HepG2 (cell line): ENCODE results near the gene FOSB. TPM values are rescaled to one million over a fixed set of nuclear protein-coding genes. Genes with fewer than 3 reads are reported as not detected.

Experiments
- ATAC-seq: fragments of 200-7000 bp; cut with Tn5 transposase; 3 replicates; pipeline ENCODE4 v1.9.1; 2020; ENCODE audit warnings: mild to moderate bottlenecking, moderate library complexity
- BruUV-seq: library from RNA; stranded (reverse); fragments of 400-500 nt; replicated peaks from 2 replicates; lab custom pipeline; 2021; lab: Mats Ljungman, UMichigan
- CTCF ChIA-PET: fragments of 300-600 bp; formaldehyde crosslinking; extraction: SDS; loops from one replicate; lab custom pipeline; 2021; ENCODE audit warnings: low total read pairs, inconsistent platforms, low intra/inter-chr PET ratio; lab: Yijun Ruan, JAX
- POLR2A ChIA-PET: fragments of 350-600 bp; sonication (Branson Sonifier 250); formaldehyde crosslinking; loops from one replicate; lab custom pipeline; 2020; ENCODE audit warnings: antibody characterized with exemption, inconsistent platforms; lab: Yijun Ruan, JAX
- DNase-seq: peaks from one replicate; pipeline ENCODE4 v3.0.0-alpha.2; 2015; ENCODE audit warnings: low spot score
- FAIRE-seq: peaks from 3 replicates; lab custom pipeline; 2011; peaks lifted over from hg19 to GRCh38; lab: Jason Lieb, UNC
- H2AFZ ChIP-seq: one replicate; pipeline ENCODE4 v1.6.1; 2011; ENCODE audit warnings: low read length, inconsistent platforms
- H3K27ac ChIP-seq: fragments of 300-600 bp; 3 replicates; pipeline ENCODE4 v1.8.0; 2011; ENCODE audit warnings: mixed run types, mild to moderate bottlenecking, mixed read lengths, low read length, inconsistent platforms; ENCODE audit not compliant: insufficient read depth; ENCODE audit errors: extremely low read length
- H3K27me3 ChIP-seq, 2 experiments: fragments of 200-600 bp in 1 of 2; 2 replicates in 1 of 2; 3 replicates in 1 of 2; pipeline versions ENCODE4 v1.6.0 to v1.8.0; 2011; ENCODE audit warnings: low read length in 2 of 2, mild to moderate bottlenecking in 2 of 2, moderate library complexity in 2 of 2, inconsistent platforms in 1 of 2; ENCODE audit not compliant: insufficient read depth in 2 of 2, control insufficient read depth in 1 of 2
- H3K36me3 ChIP-seq, 2 experiments: fragments of 200-600 bp in 1 of 2; replicated peaks in 1 of 2; 2 replicates in 1 of 2; 3 replicates in 1 of 2; pipeline versions ENCODE4 v1.5.1 to v1.8.0; 2011; ENCODE audit warnings: low read length in 2 of 2, inconsistent platforms in 1 of 2; ENCODE audit not compliant: insufficient read depth in 2 of 2, control insufficient read depth in 1 of 2
- H3K4me1 ChIP-seq: 2 replicates; pipeline ENCODE4 v1.5.1; 2012; ENCODE audit warnings: low read length, inconsistent platforms; ENCODE audit not compliant: insufficient read depth
- H3K4me2 ChIP-seq: 2 replicates; pipeline ENCODE4 v1.6.0; 2011; ENCODE audit warnings: low read depth, low read length, inconsistent platforms
- H3K4me3 ChIP-seq, 3 experiments: fragments of 200-600 bp in 1 of 3; sonication (generic), shearing (Covaris generic) in 1 of 3; replicated peaks in 1 of 3; 2 replicates each; pipeline ENCODE4 v1.5.1; 2011 to 2016; ENCODE audit warnings: low read length in 3 of 3, inconsistent platforms in 2 of 3, low read depth in 2 of 3, mild to moderate bottlenecking in 2 of 3, control low read depth in 1 of 3, mixed read lengths in 1 of 3; ENCODE audit not compliant: insufficient read depth in 1 of 3
- H3K79me2 ChIP-seq: one replicate; pipeline ENCODE4 v1.6.1; 2011; ENCODE audit warnings: low read length, inconsistent platforms; ENCODE audit not compliant: insufficient read depth
- H3K9ac ChIP-seq: 2 replicates; pipeline ENCODE4 v1.6.0; 2011; ENCODE audit warnings: mild to moderate bottlenecking, low read depth, low read length, inconsistent platforms; ENCODE audit not compliant: insufficient read depth
- H3K9me3 ChIP-seq: 2 replicates; pipeline ENCODE4 v1.5.1; 2012; ENCODE audit warnings: mild to moderate bottlenecking, low read length
- H4K20me1 ChIP-seq: 2 replicates; pipeline ENCODE4 v1.6.0; 2011; ENCODE audit warnings: inconsistent platforms, mild to moderate bottlenecking, low read length, moderate library complexity; ENCODE audit not compliant: insufficient read depth
- ARNT ChIP-seq: fragments of 450-650 bp; IDR thresholded peaks from 2 replicates; pipeline ENCODE4 v1.6.1; 2017
- HOXA5 ChIP-seq: sonication (generic); formaldehyde crosslinking; IDR thresholded peaks from 2 replicates; pipeline ENCODE4 v1.4.0; 2020; ENCODE audit warnings: missing genetic modification reagents
- RARG ChIP-seq: sonication (generic); formaldehyde crosslinking; IDR thresholded peaks from 2 replicates; pipeline ENCODE4 v1.4.0; 2020; ENCODE audit warnings: low read depth, mild to moderate bottlenecking, missing genetic modification reagents
- SATB2 ChIP-seq: sonication (generic); formaldehyde crosslinking; IDR thresholded peaks from 2 replicates; pipeline ENCODE4 v1.5.0; 2020; ENCODE audit warnings: missing genetic modification reagents
- TBL1XR1 ChIP-seq: fragments of 150-350 bp; IDR thresholded peaks from 2 replicates; pipeline ENCODE4 v1.6.1; 2014; ENCODE audit warnings: borderline replicate concordance, low read length; ENCODE audit not compliant: partially characterized antibody
- TCF7 ChIP-seq: sonication (generic); IDR thresholded peaks from 2 replicates; pipeline ENCODE4 v1.6.1; 2016; ENCODE audit warnings: antibody characterized with exemption, low read depth
- TEAD3 ChIP-seq: optimal IDR thresholded peaks from 2 replicates; pipeline ENCODE3; 2016; ENCODE audit warnings: borderline replicate concordance
- ZNF670 ChIP-seq: sonication (generic); formaldehyde crosslinking; IDR thresholded peaks from 2 replicates; pipeline ENCODE4 v1.8.0; 2022; ENCODE audit warnings: mild to moderate bottlenecking, missing genetic modification reagents, borderline replicate concordance
- ZNF737 ChIP-seq: sonication (generic); formaldehyde crosslinking; IDR thresholded peaks from 2 replicates; pipeline ENCODE4 v1.5.0; 2020; ENCODE audit warnings: missing genetic modification reagents, mild to moderate bottlenecking, borderline replicate concordance
- ZNF879 ChIP-seq: sonication (generic); formaldehyde crosslinking; IDR thresholded peaks from 2 replicates; pipeline ENCODE4 v1.8.1; 2023; ENCODE audit warnings: missing genetic modification reagents
- ZSCAN22 ChIP-seq: sonication (generic); formaldehyde crosslinking; IDR thresholded peaks from 2 replicates; pipeline ENCODE4 v1.4.0; 2020; ENCODE audit warnings: mild to moderate bottlenecking, missing genetic modification reagents
- WGBS: methylation state at CpG from one replicate; pipeline ENCODE4 v1.1.6; 2017; ENCODE audit warnings: low lambda C conversion rate; 5-methylcytosine and 5-hydroxymethylcytosine counted together
- in situ Hi-C: cut with HindIII; loops from 2 replicates; pipeline ENCODE4 v1.10.0; 2017; ENCODE audit warnings: low pct_unique_long_range_greater_than_20kb; ENCODE audit not compliant: extremely low pct_ligation_motif_present
- intact Hi-C: fragments of 100-400 bp; cut with micrococcal nuclease; formaldehyde crosslinking; loops from one replicate; pipeline ENCODE4 v1.10.0; 2022; ENCODE audit not compliant: unreplicated experiment
- polyA plus RNA-seq, 8 experiments: library from polyadenylated mRNA; depleted of rRNA in 3 of 8; stranded (reverse) in 7 of 8; unstranded in 1 of 8; fragments of >200 nt; fragmentation: Illumina TruSeq in 4 of 8; extraction: Trizol in 4 of 8; gene quantifications; 2 replicates each; pipeline versions ENCODE4 v1.2.1 to v1.2.3, GENCODE V29; 2011 to 2016; ENCODE audit warnings: low read depth in 4 of 8, missing spikeins in 1 of 8, mixed read lengths in 1 of 8; ENCODE audit not compliant: insufficient read depth in 1 of 8
- total RNA-seq, 5 experiments: library from RNA; depleted of rRNA; stranded (reverse); fragments of >200 nt; fragmentation: Illumina TruSeq; extraction: Trizol; gene quantifications; 2 replicates each; pipeline ENCODE4 v1.2.3, GENCODE V29; 2016; ENCODE audit warnings: low read depth in 1 of 5
- TF ChIP-seq, protein P1 (sequence below): sonication (generic); formaldehyde crosslinking; IDR thresholded peaks from 2 replicates; pipeline ENCODE4 v1.8.1; 2023; ENCODE audit warnings: mild to moderate bottlenecking, missing genetic modification reagents
- TF ChIP-seq, protein P2 (sequence below): sonication (generic); formaldehyde crosslinking; IDR thresholded peaks from 2 replicates; pipeline ENCODE4 v1.5.1; 2020; ENCODE audit warnings: missing genetic modification reagents, mild to moderate bottlenecking, borderline replicate concordance
- TF ChIP-seq, protein P3 (sequence below): sonication (generic); formaldehyde crosslinking; IDR thresholded peaks from 2 replicates; pipeline ENCODE4 v1.8.0; 2022; ENCODE audit warnings: mild to moderate bottlenecking, missing genetic modification reagents, moderate library complexity
- TF ChIP-seq, protein P4 (sequence below): sonication (generic); formaldehyde crosslinking; IDR thresholded peaks from 2 replicates; pipeline ENCODE4 v1.4.0; 2020; ENCODE audit warnings: missing genetic modification reagents

Gene FOSB
- total and polyA plus RNA-seq, 2 of the 13 experiments (the other 11 are each of a cell fraction or from before 2014, with no cell fraction given), result 2.8 to 6.0 TPM

DNA sequence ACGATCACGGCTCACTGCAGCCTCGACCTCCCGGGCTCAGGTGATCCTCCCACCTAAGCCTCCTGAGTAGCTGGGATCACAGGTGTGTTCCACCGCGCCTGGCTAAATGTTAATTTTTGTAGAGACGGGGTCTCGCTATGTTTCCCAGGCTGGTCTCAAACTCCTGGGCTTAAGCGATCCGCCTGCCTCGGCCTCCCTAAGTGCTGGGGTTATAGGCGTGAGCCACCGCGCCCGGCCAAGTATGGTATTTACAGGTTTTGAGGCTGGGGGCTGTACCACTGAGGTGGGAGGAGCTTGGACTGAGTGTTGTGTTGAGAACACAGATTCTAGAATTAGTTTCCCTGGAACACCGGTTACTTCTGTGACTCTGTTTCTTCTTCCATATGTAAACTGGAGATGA lies 30.0 kb downstream of the FOSB start:
- DNase-seq, result no peak
- H3K4me1 ChIP-seq, result peaks cover 48% of the 10 kb centered on the region
- intact Hi-C loops (loop anchor here (5.0 kb wide), 1 partner anchor 145 kb away; no protein-coding TSS in a partner anchor), in situ Hi-C loops (no loop called here)
- no peaks in the 10 kb centered on the region for H4K20me1 ChIP-seq
- H3K27me3 ChIP-seq, result no peaks in the 10 kb centered on the region; a peak in 1 of 5 replicates
- H3K79me2 ChIP-seq, result no peaks in the 10 kb centered on the region
- no peak overlapping the region for H3K27ac ChIP-seq
- no peak for FAIRE-seq
- no peak overlapping the region for H3K9ac ChIP-seq
- ChIA-PET CTCF (no interaction called here), POLR2A (interaction anchor here (0.8 to 1.0 kb wide), 2 partner anchors 12 to 87 kb away, joined by 3 to 4 read pairs; partner anchors contain the start of gene OPA3)
- WGBS, result 67% methylated on average over 12 of the region's 16 CpGs
- no peak for ATAC-seq
- no peaks in the 10 kb centered on the region for H3K9me3 ChIP-seq
- BruUV-seq, result no TSS peak
- peak overlapping the region; percentile 68; the same call in 1 of the 2 replicates for H3K4me2 ChIP-seq
- TF ChIP-seq TEAD3 (CRISPR knock-in tag), result no peak
- TF ChIP-seq ZNF670 (CRISPR knock-in tag), result no peak
- TF ChIP-seq TBL1XR1, result no peak
- TF ChIP-seq, protein P1, sequence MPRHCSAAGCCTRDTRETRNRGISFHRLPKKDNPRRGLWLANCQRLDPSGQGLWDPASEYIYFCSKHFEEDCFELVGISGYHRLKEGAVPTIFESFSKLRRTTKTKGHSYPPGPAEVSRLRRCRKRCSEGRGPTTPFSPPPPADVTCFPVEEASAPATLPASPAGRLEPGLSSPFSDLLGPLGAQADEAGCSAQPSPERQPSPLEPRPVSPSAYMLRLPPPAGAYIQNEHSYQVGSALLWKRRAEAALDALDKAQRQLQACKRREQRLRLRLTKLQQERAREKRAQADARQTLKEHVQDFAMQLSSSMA (CRISPR knock-in tag), result no peak
- no peak for TF ChIP-seq TCF7
- TF ChIP-seq, protein P2, sequence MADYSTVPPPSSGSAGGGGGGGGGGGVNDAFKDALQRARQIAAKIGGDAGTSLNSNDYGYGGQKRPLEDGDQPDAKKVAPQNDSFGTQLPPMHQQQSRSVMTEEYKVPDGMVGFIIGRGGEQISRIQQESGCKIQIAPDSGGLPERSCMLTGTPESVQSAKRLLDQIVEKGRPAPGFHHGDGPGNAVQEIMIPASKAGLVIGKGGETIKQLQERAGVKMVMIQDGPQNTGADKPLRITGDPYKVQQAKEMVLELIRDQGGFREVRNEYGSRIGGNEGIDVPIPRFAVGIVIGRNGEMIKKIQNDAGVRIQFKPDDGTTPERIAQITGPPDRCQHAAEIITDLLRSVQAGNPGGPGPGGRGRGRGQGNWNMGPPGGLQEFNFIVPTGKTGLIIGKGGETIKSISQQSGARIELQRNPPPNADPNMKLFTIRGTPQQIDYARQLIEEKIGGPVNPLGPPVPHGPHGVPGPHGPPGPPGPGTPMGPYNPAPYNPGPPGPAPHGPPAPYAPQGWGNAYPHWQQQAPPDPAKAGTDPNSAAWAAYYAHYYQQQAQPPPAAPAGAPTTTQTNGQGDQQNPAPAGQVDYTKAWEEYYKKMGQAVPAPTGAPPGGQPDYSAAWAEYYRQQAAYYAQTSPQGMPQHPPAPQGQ (CRISPR knock-in tag), result no peak
- no peak for TF ChIP-seq HOXA5 (CRISPR knock-in tag)
- no peak for TF ChIP-seq ZNF737
- TF ChIP-seq, protein P3, sequence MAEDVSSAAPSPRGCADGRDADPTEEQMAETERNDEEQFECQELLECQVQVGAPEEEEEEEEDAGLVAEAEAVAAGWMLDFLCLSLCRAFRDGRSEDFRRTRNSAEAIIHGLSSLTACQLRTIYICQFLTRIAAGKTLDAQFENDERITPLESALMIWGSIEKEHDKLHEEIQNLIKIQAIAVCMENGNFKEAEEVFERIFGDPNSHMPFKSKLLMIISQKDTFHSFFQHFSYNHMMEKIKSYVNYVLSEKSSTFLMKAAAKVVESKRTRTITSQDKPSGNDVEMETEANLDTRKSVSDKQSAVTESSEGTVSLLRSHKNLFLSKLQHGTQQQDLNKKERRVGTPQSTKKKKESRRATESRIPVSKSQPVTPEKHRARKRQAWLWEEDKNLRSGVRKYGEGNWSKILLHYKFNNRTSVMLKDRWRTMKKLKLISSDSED (CRISPR knock-in tag), result no peak
- no peak for TF ChIP-seq SATB2 (CRISPR knock-in tag)
- TF ChIP-seq ZSCAN22 (CRISPR knock-in tag), result no peak
- no peak for TF ChIP-seq RARG (CRISPR knock-in tag)
- TF ChIP-seq ZNF879, result no peak
- TF ChIP-seq, protein P4, sequence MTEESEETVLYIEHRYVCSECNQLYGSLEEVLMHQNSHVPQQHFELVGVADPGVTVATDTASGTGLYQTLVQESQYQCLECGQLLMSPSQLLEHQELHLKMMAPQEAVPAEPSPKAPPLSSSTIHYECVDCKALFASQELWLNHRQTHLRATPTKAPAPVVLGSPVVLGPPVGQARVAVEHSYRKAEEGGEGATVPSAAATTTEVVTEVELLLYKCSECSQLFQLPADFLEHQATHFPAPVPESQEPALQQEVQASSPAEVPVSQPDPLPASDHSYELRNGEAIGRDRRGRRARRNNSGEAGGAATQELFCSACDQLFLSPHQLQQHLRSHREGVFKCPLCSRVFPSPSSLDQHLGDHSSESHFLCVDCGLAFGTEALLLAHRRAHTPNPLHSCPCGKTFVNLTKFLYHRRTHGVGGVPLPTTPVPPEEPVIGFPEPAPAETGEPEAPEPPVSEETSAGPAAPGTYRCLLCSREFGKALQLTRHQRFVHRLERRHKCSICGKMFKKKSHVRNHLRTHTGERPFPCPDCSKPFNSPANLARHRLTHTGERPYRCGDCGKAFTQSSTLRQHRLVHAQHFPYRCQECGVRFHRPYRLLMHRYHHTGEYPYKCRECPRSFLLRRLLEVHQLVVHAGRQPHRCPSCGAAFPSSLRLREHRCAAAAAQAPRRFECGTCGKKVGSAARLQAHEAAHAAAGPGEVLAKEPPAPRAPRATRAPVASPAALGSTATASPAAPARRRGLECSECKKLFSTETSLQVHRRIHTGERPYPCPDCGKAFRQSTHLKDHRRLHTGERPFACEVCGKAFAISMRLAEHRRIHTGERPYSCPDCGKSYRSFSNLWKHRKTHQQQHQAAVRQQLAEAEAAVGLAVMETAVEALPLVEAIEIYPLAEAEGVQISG, result no peak
- no peak for TF ChIP-seq ARNT
- H3K36me3 ChIP-seq, result no peaks in the 10 kb centered on the region
- peak overlapping the region in 1 of 3 experiments; percentile 54; a peak in 2 of 6 replicates for H3K4me3 ChIP-seq
- H2AFZ ChIP-seq, result no peak overlapping the region
